Pulmonary artery endothelial cell (primary cell): ENCODE measurements around the gene IL12RB2. TPM values are rescaled to one million over a fixed set of nuclear protein-coding genes. Genes with fewer than 3 reads are reported as not detected.
A peak's percentile ranks its signal among the peaks of the same experiment; 100 is the strongest.
"Not testable (repeated sequence)": the region's sequence is repeated elsewhere in the genome, so short reads cannot be mapped to it uniquely, and the experiment has no call there.

ENCODE experiments used
- DNase-seq: peaks from one replicate; pipeline ENCODE4 v3.0.0-alpha.2; 2011; ENCODE audit warnings: low read depth, low spot score
- total RNA-seq: library from RNA; depleted of rRNA; stranded (reverse); fragments of >200 nt; gene quantifications from 2 replicates; pipeline ENCODE4 v1.2.3, GENCODE V29; 2014

Gene IL12RB2
- total RNA-seq, 1 donor from 2014 or later, result not detected

DNA sequence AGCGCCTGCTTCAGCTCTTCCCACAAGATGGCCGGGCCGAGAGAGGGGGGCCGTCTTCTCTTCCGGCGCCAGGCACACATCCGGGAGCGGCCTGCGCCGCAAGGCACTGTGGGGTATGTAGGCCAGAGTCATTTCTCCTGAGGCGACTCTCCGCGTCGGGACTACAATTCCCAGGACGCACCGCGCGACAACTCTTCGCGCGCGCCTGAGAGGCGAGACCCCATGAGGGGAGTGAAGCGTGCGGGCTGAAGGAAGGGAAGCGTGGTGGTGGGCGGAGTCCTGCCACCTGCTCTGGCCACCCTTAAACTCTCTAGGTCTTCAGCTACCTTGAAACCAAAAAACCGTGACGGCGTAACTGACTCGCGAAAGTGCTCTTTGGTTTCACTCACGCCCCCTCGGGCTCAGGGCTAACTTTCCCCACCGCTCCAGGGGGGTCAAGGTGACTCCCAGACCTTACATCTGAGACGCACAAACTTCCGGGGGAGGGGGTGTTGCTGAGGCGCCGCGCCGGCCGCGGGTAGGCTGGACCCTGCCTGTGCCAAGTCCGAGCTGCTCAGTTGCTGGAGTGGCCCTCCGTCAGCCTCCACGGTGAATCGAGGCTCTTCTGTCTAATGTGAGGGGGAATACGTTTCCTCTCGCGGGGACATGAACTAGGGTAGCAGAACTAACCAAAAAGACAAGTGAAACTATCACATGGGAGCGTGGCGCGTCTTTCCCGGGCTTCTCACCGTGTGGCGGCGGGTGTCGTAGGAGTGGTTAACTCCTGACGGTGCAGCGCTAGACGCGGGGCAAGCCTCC is 122.9 kb downstream of the IL12RB2 start, which contains the start of gene SERBP1:
Gene SERBP1 (minus strand): TSS at position 45 of the 798 bp plus-strand sequence. CDS start 102 bp downstream, outside the sequence.
- peak; percentile 92 for DNase-seq

DNA sequence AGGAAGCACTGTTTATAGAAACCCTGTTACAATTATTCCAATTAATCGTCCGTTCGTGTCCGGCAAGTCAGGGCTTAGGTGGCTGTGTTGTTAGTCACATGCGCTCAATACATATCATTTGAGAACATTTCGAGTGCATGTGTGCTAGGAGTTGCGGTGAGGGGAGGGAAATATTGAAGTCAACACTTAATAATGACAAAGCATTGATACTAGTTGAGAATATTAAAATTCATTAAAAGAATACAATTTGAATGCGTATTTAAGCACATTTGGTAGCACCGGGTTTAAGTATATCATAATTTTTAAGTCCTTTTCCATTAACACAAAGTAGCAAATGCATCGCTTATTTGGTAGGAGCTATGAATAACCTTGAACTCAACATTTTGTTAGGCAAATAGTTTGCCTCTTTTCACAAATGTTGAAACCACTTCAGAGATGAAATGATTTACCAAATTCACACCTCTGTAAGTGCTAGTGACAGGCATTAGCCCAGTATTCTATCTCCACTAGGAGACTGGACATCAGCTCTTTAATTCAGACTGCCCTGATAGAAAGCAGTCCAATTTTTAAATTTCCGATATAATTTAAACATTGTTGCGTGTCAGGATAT is 123.6 kb downstream of the IL12RB2 start:
- no peak for DNase-seq

DNA sequence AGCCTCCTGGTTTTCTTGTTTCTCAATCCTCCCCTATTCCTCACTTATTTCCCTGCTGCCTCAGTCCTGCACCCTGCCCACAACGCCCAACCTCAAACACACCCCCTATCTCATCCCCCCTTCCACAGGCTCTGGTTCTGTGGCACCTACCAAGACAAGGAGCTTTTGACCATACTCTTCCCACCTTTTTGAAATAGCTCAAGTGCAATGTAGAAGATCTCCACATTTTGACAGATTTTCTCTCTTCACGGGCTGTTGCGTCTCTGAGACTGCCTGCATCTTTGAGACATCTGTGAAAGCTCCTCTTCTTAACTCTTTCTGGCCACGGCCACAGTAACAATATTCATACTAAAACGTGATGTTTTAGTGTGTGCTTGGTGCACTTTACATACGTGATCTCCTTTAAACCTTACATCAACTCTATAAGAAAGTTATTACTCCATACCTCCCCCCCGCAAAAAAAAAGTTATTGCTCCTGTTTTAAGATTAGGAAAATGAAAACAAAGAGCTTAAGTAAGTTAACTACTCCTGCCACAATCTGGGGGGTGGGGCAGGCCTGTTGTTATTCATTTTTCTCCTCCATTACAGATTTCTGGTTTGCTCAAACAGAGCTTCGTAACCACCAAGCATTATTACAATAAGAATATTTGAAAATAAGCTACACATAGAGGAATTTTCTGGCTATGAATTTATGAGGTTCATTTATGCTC is 124.4 kb downstream of the IL12RB2 start:
- DNase-seq, result no peak

DNA sequence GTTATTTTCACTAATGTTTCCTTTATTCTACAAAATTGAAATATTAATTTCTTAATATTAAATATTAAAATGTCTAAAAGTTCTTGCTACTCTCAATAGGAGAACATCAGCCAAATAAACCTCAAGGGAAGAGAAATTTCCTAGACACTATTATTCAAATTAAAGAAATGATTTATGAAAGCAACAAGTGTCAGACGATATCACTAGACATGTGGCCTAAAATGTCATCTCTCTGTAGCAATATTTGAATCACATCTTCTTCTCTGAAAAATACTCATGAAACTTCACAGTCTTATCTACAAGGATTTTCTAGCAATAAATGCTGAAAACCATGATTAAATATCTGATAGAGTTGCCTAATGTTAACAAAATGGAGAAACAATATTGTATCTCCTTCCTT is 125.1 kb downstream of the IL12RB2 start:
- no peak for DNase-seq

DNA sequence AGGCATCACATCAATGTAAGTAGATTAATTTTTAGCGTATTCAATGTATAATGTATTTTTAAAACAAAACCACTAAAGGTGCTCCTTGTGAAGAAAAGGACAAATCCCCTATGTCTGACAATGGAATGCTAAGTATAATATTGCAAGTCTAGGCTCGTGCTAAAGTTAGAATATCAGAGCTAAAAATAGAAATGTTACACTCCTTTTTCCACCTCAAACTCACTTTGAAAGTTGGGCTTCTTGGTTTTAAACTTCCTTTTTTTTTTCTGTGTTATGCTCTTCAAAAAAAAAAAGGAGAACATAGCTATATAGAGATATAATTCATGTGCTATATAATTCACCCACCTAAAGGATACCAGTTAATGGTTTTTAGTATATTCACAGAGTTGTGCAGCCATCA is 126.2 kb downstream of the IL12RB2 start:
- no peak for DNase-seq

DNA sequence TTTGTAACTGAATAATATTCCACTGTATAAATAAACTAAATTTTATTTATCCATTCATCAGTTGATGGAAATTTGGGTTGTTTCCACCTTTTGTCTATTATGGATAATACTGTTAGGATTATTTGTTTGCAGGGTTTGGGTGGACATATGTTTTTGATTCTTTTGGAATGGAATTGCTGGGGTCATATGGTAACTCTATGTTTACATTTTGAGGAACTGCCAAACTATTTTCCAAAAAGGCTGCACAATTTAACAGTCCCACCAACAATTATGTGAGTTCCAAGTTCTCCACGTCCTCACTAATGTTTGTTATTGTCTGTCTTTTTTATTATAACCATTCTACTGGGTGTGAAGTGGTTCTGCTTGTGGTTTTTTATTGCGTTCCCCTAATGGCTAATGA is 126.8 kb downstream of the IL12RB2 start:
- DNase-seq, result no peak

DNA sequence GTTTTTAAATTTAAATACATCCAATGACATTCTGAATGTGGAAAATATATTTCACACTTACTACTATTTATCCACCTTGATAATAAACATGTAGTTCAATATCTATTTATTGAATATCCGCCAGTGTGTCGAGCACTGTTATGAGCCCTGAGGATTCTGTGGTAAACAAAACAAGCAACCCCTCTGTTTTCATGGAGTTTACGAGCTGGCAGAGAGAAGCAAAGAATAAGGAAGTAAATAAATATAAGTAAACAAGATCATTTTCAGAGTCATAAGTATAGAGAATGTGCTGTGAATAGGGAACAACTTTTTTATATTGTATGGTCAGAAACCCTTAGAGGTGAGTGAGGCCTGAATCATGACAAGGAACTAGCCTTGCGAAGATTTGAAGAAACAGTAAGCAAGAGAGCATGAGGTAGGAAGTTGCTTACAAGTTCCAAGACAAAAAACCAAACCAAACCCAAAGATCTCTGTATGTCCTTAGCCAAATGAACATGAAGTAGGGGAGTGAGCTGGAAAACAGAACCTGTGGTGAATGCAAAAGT is 128.9 kb downstream of the IL12RB2 start:
- no peak for DNase-seq

DNA sequence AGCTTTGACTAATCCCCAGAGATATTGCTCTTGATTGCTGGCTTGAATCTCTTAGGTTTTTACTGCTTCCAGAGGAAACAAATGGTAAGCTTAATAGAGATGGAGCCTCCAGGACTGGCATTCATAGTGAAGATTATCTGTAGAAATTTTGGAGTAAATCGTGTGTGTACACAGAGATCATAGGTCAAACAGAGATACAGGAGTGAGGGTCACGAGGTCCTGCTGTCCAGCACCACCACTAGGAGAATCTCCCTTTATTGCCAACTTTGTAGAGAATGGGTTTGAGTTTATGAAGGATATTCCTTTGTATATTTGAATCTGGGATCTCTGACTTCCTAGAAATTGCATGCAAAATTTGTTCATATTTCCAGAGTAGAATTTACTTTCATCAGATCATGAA is 130.3 kb downstream of the IL12RB2 start:
- no peak for DNase-seq

DNA sequence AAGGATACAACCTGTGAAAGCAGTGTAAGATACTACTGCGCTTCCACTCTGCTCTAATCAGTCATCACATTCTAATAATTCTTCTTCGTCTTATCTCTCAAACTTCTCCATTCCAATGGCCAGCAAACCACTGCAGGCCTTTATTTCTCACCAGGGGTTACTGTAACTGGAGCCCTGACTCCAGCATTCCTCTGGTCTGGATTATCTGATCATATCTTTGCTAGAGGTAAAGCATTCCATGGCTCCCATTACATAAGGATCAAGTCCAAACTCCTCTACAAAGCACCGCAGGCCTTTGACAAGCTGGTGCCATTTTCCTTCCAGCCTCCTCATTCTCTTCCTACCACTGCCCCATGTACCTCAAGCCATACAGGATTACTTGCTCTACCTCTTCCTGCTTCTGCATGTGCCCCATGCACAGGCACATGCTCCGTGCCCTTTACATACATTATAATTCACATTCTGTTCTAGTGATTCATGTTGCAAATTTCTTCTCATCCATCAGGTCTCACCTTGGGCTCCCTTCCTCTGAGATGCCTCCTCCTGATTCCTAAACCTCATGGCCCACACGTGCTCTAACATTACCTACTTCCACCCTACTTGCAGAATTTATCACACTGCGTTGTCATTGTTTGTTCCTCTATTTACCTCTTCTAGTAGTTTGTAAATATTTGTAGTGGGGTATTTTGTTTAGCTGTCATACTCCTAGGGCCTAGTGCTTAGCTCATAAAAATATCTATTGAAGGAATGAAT is 131.8 kb downstream of the IL12RB2 start:
- no peak for DNase-seq

DNA sequence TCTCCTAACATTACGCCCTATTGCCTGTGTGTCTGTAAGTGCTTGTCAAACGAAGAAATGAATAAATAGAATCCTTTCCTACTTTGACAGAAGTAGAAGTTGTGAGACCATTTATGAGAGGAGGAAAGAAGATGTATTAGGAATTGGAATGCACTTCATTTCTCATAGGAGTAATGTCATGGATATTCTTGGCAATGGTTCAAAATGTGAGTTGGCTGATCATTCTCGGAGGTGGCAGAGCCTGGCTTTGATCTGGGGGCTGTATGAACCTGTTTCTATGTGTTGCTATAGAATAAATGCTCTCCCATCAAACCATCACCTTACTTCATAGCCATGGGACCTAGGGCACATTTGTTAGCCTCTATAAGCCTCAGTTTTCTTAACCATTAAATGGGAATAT is 132.7 kb downstream of the IL12RB2 start:
- no peak for DNase-seq

DNA sequence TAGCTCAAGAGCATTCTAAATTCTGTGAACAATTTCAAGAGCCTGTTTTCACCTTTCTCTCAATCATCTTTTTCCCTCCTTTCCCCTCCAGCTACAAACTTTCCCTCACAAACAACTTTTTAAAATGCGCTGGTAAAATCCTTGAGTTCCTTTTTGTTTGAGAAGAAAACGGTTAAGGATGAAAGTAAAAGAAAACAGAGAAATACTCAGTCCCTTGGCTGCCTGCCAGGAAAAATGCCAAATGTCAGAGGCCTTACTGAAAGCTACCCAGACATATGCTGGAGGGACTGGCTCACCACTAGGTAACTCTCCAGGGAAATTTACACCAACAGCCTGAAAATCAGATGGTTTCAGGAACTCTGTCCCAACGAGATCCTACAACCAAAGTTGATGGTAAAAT is 133.5 kb downstream of the IL12RB2 start:
- no peak for DNase-seq

DNA sequence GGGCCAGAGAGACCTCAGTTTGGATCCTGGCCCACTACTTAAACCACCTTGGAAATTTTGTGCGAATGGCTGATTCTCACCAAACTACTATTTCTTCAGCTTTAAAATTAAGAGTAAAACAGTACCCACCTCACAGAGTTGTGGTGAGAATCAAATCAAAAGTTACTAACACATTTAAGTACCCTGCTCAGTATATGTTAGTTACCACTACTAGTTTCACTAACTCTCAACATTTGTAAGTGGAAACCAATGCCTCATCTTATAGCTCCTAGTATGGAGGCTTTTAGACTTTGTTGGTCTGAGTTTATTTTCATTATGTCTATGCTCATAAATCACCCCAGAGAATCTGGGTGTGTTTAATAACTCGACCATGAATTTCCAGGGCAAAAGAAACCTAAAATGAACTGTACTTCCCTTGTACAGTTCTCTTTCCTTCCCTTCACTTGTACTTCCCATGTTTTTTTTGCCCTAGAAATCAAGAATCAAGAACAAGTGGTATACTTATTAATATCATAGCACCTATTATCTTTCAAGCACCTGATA is 134.1 kb downstream of the IL12RB2 start:
- DNase-seq, result no peak

DNA sequence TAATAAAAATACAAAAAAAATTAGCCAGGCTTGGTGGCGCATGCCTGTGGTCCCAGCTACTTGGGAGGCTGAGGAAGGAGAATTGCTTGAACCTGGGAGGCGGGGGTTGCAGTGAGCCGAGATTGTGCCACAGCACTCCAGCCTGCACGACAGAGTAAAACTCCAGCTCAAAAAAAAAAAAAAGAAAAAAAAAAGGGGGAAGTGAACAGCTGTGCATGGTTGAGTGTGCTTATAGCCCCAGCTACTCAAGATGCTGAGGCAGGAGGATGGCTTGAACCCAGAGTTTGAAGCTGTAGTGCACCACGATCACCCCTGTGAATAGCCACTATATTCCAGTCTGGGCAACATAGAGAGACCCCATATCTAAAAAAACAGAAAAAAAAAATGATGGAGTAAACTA is 138.3 kb downstream of the IL12RB2 start:
- not testable (repeated sequence) for DNase-seq

Other genes with a start within 250 kb of the IL12RB2 start
- gene C1orf141, start 172.9 kb upstream of the IL12RB2 start, total RNA-seq, result not detected in 2 replicates
- gene IL23R, start 141.4 kb upstream of the IL12RB2 start, total RNA-seq, result not detected in 2 replicates
- gene SERBP1, start 122.5 kb downstream of the IL12RB2 start, total RNA-seq, result 349 and 471 TPM in 2 replicates